NK-92 (cell line): ENCODE data around the gene ZNF451.

Source experiments
- DNase-seq: peaks from one replicate; lab custom pipeline; 2025; ENCODE audit not compliant: unreplicated experiment; lab: John Stamatoyannopoulos, UW

Gene ZNF451

GRCh38 chr6:57147401-57147800 is 57.4 kb downstream of the ZNF451 start:
- DNase-seq: no peak

GRCh38 chr6:57147955-57148858 is 58.2 kb downstream of the ZNF451 start:
- no peak for DNase-seq

GRCh38 chr6:57158658-57159057 is 68.7 kb downstream of the ZNF451 start:
- no peak for DNase-seq

GRCh38 chr6:57159127-57159526 is 69.1 kb downstream of the ZNF451 start:
- no peak for DNase-seq

- DNase-seq: no peak
These were observed 72.0 kb downstream of the ZNF451 start for GRCh38 chr6:57162028-57162427.

- no peak for DNase-seq
These were observed 72.5 kb downstream of the ZNF451 start for GRCh38 chr6:57162516-57162915.

GRCh38 chr6:57163956-57164355 is 74.0 kb downstream of the ZNF451 start:
- DNase-seq: no peak

- no peak for DNase-seq
These were observed 75.1 kb downstream of the ZNF451 start for GRCh38 chr6:57165080-57165479.

- peak; percentile 22 for DNase-seq
These were observed 82.4 kb downstream of the ZNF451 start, which contains the start of gene BAG2 for GRCh38 chr6:57172136-57173055. Gene BAG2, plus strand, starts transcription at chr6:57172326. Its CDS starts 372 bp downstream, at chr6:57172698.

GRCh38 chr6:57173056-57173885 is 83.3 kb downstream of the ZNF451 start:
- no peak for DNase-seq

GRCh38 chr6:57173886-57174510 is 84.0 kb downstream of the ZNF451 start:
- DNase-seq: no peak

- no peak for DNase-seq
These were observed 84.5 kb downstream of the ZNF451 start for GRCh38 chr6:57174511-57174907.

GRCh38 chr6:57177545-57178265 is 87.7 kb downstream of the ZNF451 start:
- no peak for DNase-seq

GRCh38 chr6:57180596-57180995 is 90.6 kb downstream of the ZNF451 start:
- DNase-seq: no peak

- DNase-seq: no peak
These were observed 92.0 kb downstream of the ZNF451 start for GRCh38 chr6:57182017-57182432.

- no peak for DNase-seq
These were observed 93.3 kb downstream of the ZNF451 start for GRCh38 chr6:57183336-57183735.

- no peak for DNase-seq
These were observed 100.2 kb downstream of the ZNF451 start for GRCh38 chr6:57190140-57190539.

- no peak for DNase-seq
These were observed 103.2 kb downstream of the ZNF451 start for GRCh38 chr6:57193177-57193576.

GRCh38 chr6:57195457-57195856 is 105.5 kb downstream of the ZNF451 start:
- DNase-seq: no peak
